Measurements from ENCODE around the gene MYOZ3. TPM values are rescaled to one million over a fixed set of nuclear protein-coding genes. Genes with fewer than 3 reads are reported as not detected.
A peak's percentile ranks its signal among the peaks of the same experiment; 100 is the strongest.

MYOZ3 gene
- total and polyA plus RNA-seq, 4 donors, result 0.03 to 0.09 (median 0.04) TPM; not detected in 1

DNA sequence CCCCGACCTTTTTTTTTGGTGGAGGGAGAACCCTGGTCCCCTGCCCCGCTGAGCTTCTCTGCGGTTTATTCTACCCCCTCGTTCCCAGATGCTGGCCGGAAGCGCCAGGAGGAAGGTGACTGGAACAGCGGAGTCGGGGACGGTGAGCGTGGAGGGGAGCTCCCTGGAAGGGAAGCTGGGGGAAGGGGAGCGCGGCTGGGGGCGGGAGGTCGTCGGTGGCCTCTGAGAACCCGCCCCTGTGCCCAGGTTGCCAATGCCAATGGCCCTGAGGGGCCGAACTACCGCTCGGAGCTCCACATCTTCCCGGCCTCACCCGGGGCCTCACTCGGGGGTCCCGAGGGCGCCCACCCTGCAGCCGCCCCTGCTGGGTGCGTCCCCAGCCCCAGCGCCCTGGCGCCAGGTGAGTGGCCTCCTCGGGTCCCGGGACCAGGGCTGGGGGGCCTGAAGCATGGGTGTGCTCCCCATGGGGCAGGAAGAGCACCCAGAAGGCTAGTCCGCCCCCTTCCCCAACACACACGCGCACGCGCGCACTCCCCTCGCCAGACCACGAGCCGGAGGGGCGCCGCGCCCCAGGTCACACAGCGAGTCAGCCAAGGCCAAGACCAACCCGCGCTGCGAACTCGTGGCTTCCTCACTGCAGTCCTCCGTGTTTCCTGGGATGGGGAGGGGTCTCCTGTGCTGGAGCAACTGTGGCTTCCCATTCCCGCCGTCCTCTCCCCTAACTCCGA is 10.6 kb downstream of the MYOZ3 start:
- Histone ChIP-seq H3K36me3 (ENCODE audit: control insufficient read depth in 4 of 4, insufficient read depth in 3 of 4, low read depth in 1 of 4, low read length in 3 of 4) (no peaks in the 10 kb centered on the region), H3K9me3 (ENCODE audit: control insufficient read depth in 4 of 4, low read length in 3 of 4) (no peaks in the 10 kb centered on the region), H3K4me3 (ENCODE audit: low read depth in 1 of 3, low read length in 3 of 3) (peak overlapping the region in 2 of 3 donors; percentile 30 to 55), H3K9ac (ENCODE audit: low read depth in 1 of 2, low read length in 2 of 2) (no peak overlapping the region), H3K27ac (ENCODE audit: low read depth in 1 of 2, low read length in 2 of 2) (no peak overlapping the region), H3K4me1 (ENCODE audit: control insufficient read depth in 4 of 4, insufficient read depth in 4 of 4, low read length in 3 of 4) (peaks cover 4 to 11% (median 9%) of the 10 kb centered on the region in 4 donors), H3K27me3 (ENCODE audit: control insufficient read depth in 4 of 4, insufficient read depth in 4 of 4, low read length in 3 of 4) (no peaks in the 10 kb centered on the region)
- WGBS, result 8% methylated on average over 51 of the region's 51 CpGs
- TF ChIP-seq HNF4G (IDR thresholded peaks at IDR 0.05) (no peak), FOXA2 (IDR thresholded peaks at IDR 0.05) (no peak)
- DNase-seq (ENCODE audit: low spot score), result no peak

DNA sequence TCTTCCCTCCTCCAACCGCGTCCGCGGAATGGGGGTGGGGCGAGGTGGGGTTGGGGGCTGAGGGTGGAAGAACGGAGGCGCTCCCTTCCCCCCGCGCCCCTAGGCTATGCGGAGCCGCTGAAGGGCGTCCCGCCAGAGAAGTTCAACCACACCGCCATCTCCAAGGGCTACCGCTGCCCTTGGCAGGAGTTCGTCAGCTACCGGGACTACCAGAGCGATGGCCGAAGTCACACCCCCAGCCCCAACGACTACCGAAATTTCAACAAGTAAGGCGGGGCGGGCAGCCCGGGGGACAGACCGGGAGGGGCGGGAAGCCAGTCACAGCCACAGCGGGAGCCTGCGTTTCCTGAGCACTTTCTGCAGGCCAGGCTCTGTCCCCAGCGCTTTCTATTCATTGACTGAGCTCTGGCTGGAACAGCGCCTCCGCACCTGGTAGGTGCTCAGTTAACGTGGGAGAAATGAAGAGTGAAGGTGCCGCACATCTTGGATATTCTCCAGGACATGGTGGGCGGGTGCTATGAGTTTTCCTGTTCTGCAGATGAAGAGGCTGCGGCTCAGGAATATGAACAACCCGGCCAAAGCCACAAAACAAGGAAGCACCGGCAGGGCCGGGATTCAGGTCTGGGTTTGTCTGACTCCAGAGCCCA is 11.3 kb downstream of the MYOZ3 start:
- Histone ChIP-seq H3K27ac (ENCODE audit: low read depth in 1 of 2, low read length in 2 of 2) (no peak overlapping the region), H3K4me1 (ENCODE audit: control insufficient read depth in 4 of 4, insufficient read depth in 4 of 4, low read length in 3 of 4) (peaks cover 4 to 11% (median 9%) of the 10 kb centered on the region in 4 donors), H3K4me3 (ENCODE audit: low read depth in 1 of 3, low read length in 3 of 3) (peak overlapping the region in 2 of 3 donors; percentile 30 to 55), H3K36me3 (ENCODE audit: control insufficient read depth in 4 of 4, insufficient read depth in 3 of 4, low read depth in 1 of 4, low read length in 3 of 4) (no peaks in the 10 kb centered on the region), H3K9me3 (ENCODE audit: control insufficient read depth in 4 of 4, low read length in 3 of 4) (no peaks in the 10 kb centered on the region), H3K27me3 (ENCODE audit: control insufficient read depth in 4 of 4, insufficient read depth in 4 of 4, low read length in 3 of 4) (no peaks in the 10 kb centered on the region), H3K9ac (ENCODE audit: low read depth in 1 of 2, low read length in 2 of 2) (no peak overlapping the region)
- DNase-seq (ENCODE audit: low spot score), result no peak
- peak in 1 of 2 donors; percentile 8 for TF ChIP-seq RAD21 (IDR thresholded peaks at IDR 0.05)
- TF ChIP-seq FOXA1 (IDR thresholded peaks at IDR 0.05), result no peak
- 7% methylated on average over 38 of the region's 38 CpGs for WGBS

DNA sequence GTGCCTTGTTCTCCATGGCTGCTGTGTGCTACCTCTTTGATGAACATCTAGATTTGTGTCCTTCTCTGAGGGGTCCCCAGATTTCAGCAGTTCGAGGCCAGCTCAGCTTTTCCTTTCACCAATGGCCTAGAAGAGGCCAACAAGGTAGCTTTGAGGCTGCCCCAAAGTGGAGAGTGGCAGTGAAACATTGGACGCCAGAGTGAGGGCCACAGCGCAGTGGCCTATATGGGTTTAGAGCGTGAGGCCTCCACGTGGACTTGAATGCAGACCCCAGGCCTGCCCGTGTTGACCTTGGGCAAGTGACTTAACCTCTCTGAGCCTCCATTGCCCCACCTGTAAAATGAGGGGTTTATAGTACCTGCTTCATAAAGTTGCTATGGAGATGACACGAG is 11.8 kb downstream of the MYOZ3 start:
- TF ChIP-seq RXRA (IDR thresholded peaks at IDR 0.05), result no peak
- TF ChIP-seq HNF4G (IDR thresholded peaks at IDR 0.05), result no peak
- TF ChIP-seq FOXA2 (IDR thresholded peaks at IDR 0.05), result no peak
- no peak for TF ChIP-seq FOXA1 (IDR thresholded peaks at IDR 0.05)
- no peak for TF ChIP-seq NR2F2 (IDR thresholded peaks at IDR 0.05)
- TF ChIP-seq, protein P1, sequence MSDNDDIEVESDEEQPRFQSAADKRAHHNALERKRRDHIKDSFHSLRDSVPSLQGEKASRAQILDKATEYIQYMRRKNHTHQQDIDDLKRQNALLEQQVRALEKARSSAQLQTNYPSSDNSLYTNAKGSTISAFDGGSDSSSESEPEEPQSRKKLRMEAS (IDR thresholded peaks at IDR 0.05), result no peak
- TF ChIP-seq YY1 (IDR thresholded peaks at IDR 0.05), result no peak
- TF ChIP-seq EGR1 (IDR thresholded peaks at IDR 0.05; ENCODE audit: low read depth in 2 of 2), result no peak
- TF ChIP-seq TAF1 (conservative IDR thresholded peaks at IDR 0.05), result no peak
- TF ChIP-seq, protein P2, sequence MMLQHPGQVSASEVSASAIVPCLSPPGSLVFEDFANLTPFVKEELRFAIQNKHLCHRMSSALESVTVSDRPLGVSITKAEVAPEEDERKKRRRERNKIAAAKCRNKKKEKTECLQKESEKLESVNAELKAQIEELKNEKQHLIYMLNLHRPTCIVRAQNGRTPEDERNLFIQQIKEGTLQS (IDR thresholded peaks at IDR 0.05), result no peak
- TF ChIP-seq SP1 (IDR thresholded peaks at IDR 0.05), result no peak
- no peak for TF ChIP-seq GABPA (IDR thresholded peaks at IDR 0.05 in 1 of 2, conservative IDR thresholded peaks at IDR 0.05 in 1 of 2)
- H3K9me3 ChIP-seq (ENCODE audit: control insufficient read depth in 4 of 4, low read length in 3 of 4), result no peaks in the 10 kb centered on the region
- no peaks in the 10 kb centered on the region for H3K27me3 ChIP-seq (ENCODE audit: control insufficient read depth in 4 of 4, insufficient read depth in 4 of 4, low read length in 3 of 4)
- H3K4me1 ChIP-seq (ENCODE audit: control insufficient read depth in 4 of 4, insufficient read depth in 4 of 4, low read length in 3 of 4), result peaks cover 4 to 11% (median 9%) of the 10 kb centered on the region in 4 donors
- H3K4me3 ChIP-seq (ENCODE audit: low read depth in 1 of 3, low read length in 3 of 3), result no peak overlapping the region
- DNase-seq (ENCODE audit: low spot score), result no peak
- no peak overlapping the region for H3K27ac ChIP-seq (ENCODE audit: low read depth in 1 of 2, low read length in 2 of 2)
- H3K36me3 ChIP-seq (ENCODE audit: control insufficient read depth in 4 of 4, insufficient read depth in 3 of 4, low read depth in 1 of 4, low read length in 3 of 4), result no peaks in the 10 kb centered on the region
- WGBS, result 86% methylated on average over 7 of the region's 7 CpGs
- no peak overlapping the region for H3K9ac ChIP-seq (ENCODE audit: low read depth in 1 of 2, low read length in 2 of 2)

All from liver (tissue), 9 donors.